ENCODE data around the gene XRN1.

DNA sequence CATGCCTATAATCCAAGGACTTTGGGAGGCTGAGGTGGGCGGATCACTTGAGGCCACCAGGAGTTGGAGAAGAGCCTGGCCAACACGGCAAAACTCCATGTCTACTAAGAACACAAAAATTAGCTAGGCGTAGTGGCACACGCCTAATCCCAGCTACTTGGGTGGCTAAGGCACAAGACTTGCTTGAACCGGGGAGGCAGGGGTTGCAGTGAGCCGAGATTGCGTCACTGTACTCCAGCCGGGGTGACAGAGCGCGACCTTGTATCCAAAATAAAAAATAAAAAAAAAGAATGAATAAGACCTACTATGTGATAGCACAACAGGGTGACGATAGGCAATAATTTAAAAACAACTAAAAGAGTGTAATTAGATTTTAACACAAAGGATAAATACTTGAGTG lies 3.5 kb downstream of the XRN1 start:
- TF ChIP-seq, protein P1, sequence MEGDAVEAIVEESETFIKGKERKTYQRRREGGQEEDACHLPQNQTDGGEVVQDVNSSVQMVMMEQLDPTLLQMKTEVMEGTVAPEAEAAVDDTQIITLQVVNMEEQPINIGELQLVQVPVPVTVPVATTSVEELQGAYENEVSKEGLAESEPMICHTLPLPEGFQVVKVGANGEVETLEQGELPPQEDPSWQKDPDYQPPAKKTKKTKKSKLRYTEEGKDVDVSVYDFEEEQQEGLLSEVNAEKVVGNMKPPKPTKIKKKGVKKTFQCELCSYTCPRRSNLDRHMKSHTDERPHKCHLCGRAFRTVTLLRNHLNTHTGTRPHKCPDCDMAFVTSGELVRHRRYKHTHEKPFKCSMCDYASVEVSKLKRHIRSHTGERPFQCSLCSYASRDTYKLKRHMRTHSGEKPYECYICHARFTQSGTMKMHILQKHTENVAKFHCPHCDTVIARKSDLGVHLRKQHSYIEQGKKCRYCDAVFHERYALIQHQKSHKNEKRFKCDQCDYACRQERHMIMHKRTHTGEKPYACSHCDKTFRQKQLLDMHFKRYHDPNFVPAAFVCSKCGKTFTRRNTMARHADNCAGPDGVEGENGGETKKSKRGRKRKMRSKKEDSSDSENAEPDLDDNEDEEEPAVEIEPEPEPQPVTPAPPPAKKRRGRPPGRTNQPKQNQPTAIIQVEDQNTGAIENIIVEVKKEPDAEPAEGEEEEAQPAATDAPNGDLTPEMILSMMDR (IDR thresholded peaks at IDR 0.05), result no peak
- TF ChIP-seq POLR2A (IDR thresholded peaks at IDR 0.05), result no peak
